SK-N-SH (cell line): ENCODE results near the gene KLHL28. TPM values are rescaled to one million over a fixed set of nuclear protein-coding genes. Genes with fewer than 3 reads are reported as not detected.

Experiments used
- CTCF ChIA-PET: fragments of 300-600, 350-600 bp; formaldehyde crosslinking; extraction: SDS; loops from one replicate; lab custom pipeline; 2021; lab: Yijun Ruan, JAX
- POLR2A ChIA-PET: fragments of 350-600 bp; sonication (Branson Sonifier 250); formaldehyde crosslinking; extraction: SDS; loops from one replicate; lab custom pipeline; 2020; ENCODE audit warnings: antibody characterized with exemption, inconsistent platforms; lab: Yijun Ruan, JAX
- DNase-seq: peaks from one replicate; pipeline ENCODE4 v3.0.0; 2012
- H2AFZ ChIP-seq: fragments of 200-600 bp; sonication (generic); 2 replicates; pipeline ENCODE4 v1.8.1; 2016; ENCODE audit warnings: antibody characterized with exemption, mild to moderate bottlenecking, low read depth
- H3F3A ChIP-seq: fragments of 200-600 bp; sonication (generic); replicated peaks from 2 replicates; pipeline ENCODE3; 2016; ENCODE audit warnings: antibody characterized with exemption, mild to moderate bottlenecking; ENCODE audit not compliant: insufficient read depth
- H3K27ac ChIP-seq, 2 experiments: fragments of 200-500 bp in 1 of 2; fragments of 200-600 bp in 1 of 2; sonication (Bioruptor generic) in 1 of 2; sonication (generic), shearing (Covaris generic) in 1 of 2; 2 replicates each; pipeline versions ENCODE4 v1.5.1 to v1.6.1; 2014 to 2016; ENCODE audit warnings: low read depth in 2 of 2, inconsistent platforms in 1 of 2, low read length in 1 of 2, mild to moderate bottlenecking in 1 of 2, mixed read lengths in 1 of 2
- H3K27me3 ChIP-seq: fragments of 200-600 bp; sonication (generic), shearing (Covaris generic); 2 replicates; pipeline ENCODE4 v1.6.1; 2016; ENCODE audit warnings: mixed run types; ENCODE audit not compliant: insufficient read depth
- H3K36me3 ChIP-seq, 2 experiments: fragments of 200-500 bp in 1 of 2; fragments of 200-600 bp in 1 of 2; sonication (Bioruptor generic) in 1 of 2; sonication (generic) in 1 of 2; replicated peaks in 1 of 2; 2 replicates each; pipeline versions ENCODE3 to v1.5.1; 2014 to 2016; ENCODE audit warnings: low read length in 1 of 2, mild to moderate bottlenecking in 1 of 2; ENCODE audit not compliant: insufficient read depth in 2 of 2, control insufficient read depth in 1 of 2
- H3K4me1 ChIP-seq, 2 experiments: fragments of 200-500 bp in 1 of 2; fragments of 200-600 bp in 1 of 2; sonication (Bioruptor generic) in 1 of 2; sonication (generic), shearing (Covaris generic) in 1 of 2; 2 replicates each; pipeline versions ENCODE4 v1.5.1 to v1.6.1; 2014 to 2016; ENCODE audit warnings: low read depth in 1 of 2, low read length in 1 of 2, mixed run types in 1 of 2; ENCODE audit not compliant: insufficient read depth in 2 of 2, control insufficient read depth in 1 of 2
- H3K4me2 ChIP-seq: fragments of 200-600 bp; sonication (generic), shearing (Covaris generic); 2 replicates; pipeline ENCODE4 v1.6.1; 2017; ENCODE audit warnings: mixed run types
- H3K4me3 ChIP-seq, 2 experiments: fragments of 200-500 bp in 1 of 2; fragments of 200-600 bp in 1 of 2; sonication (Bioruptor generic) in 1 of 2; sonication (generic), shearing (Covaris generic) in 1 of 2; 2 replicates each; pipeline versions ENCODE4 v1.5.1 to v1.8.1; 2014 to 2016; ENCODE audit warnings: low read depth in 2 of 2, inconsistent platforms in 1 of 2, low read length in 1 of 2, mild to moderate bottlenecking in 1 of 2, mixed read lengths in 1 of 2, moderate library complexity in 1 of 2
- H3K79me2 ChIP-seq: fragments of 200-600 bp; sonication (generic); 2 replicates; pipeline ENCODE4 v1.8.1; 2017; ENCODE audit warnings: mild to moderate bottlenecking; ENCODE audit not compliant: insufficient read depth
- H3K9ac ChIP-seq: fragments of 200-600 bp; sonication (generic); 2 replicates; pipeline ENCODE4 v1.6.1; 2017; ENCODE audit warnings: mixed run types
- H3K9me2 ChIP-seq: fragments of 200-600 bp; sonication (generic); 2 replicates; pipeline ENCODE4 v1.6.1; 2017; ENCODE audit warnings: mixed run types
- H3K9me3 ChIP-seq: fragments of 200-600 bp; sonication (generic); 2 replicates; pipeline ENCODE4 v1.6.1; 2017; ENCODE audit warnings: mixed run types, mild to moderate bottlenecking, moderate library complexity
- H4K20me1 ChIP-seq: fragments of 200-600 bp; sonication (generic); 2 replicates; pipeline ENCODE4 v1.6.1; 2017; ENCODE audit warnings: mild to moderate bottlenecking, mixed run types; ENCODE audit not compliant: insufficient read depth
- CTCF ChIP-seq: fragments of 200-600 bp; sonication (generic); IDR thresholded peaks from 2 replicates; pipeline ENCODE4 v1.6.1; 2017; ENCODE audit warnings: antibody characterized with exemption, mild to moderate bottlenecking, moderate library complexity
- EP300 ChIP-seq, 2 experiments: IDR thresholded peaks; 2 replicates each; pipeline versions ENCODE4 v1.4.0 to v1.6.1; 2012; ENCODE audit warnings: borderline replicate concordance in 1 of 2, low read depth in 1 of 2, low read length in 1 of 2
- FOSL2 ChIP-seq: IDR thresholded peaks from 2 replicates; pipeline ENCODE4 v1.4.0; 2012; ENCODE audit warnings: low read depth, mild to moderate bottlenecking, moderate library complexity, borderline replicate concordance
- FOXM1 ChIP-seq: IDR thresholded peaks from 2 replicates; pipeline ENCODE4 v1.4.0; 2012; ENCODE audit warnings: low read depth, mild to moderate bottlenecking
- MEF2A ChIP-seq: IDR thresholded peaks from 2 replicates; pipeline ENCODE4 v1.4.0; 2012; ENCODE audit warnings: low read depth, borderline replicate concordance
- NFIC ChIP-seq: IDR thresholded peaks from 2 replicates; pipeline ENCODE4 v1.4.0; 2012; ENCODE audit warnings: borderline replicate concordance
- PBX3 ChIP-seq: IDR thresholded peaks from 2 replicates; pipeline ENCODE4; 2012
- REST ChIP-seq: IDR thresholded peaks from 2 replicates; pipeline ENCODE4 v1.6.1; 2012; ENCODE audit warnings: mild to moderate bottlenecking, low read depth, low read length, moderate library complexity
- RXRA ChIP-seq: IDR thresholded peaks from 2 replicates; pipeline ENCODE4 v1.4.0; 2012; ENCODE audit warnings: low read depth, mild to moderate bottlenecking, borderline replicate concordance
- SMC3 ChIP-seq: IDR thresholded peaks from 2 replicates; pipeline ENCODE4 v1.6.1; 2012; ENCODE audit warnings: low read depth, low read length, improper control_type of control experiment
- TAF1 ChIP-seq: IDR thresholded peaks from 2 replicates; pipeline ENCODE4 v1.6.1; 2012; ENCODE audit warnings: low read depth, mild to moderate bottlenecking, low read length, moderate library complexity, borderline replicate concordance
- USF2 ChIP-seq: fragments of 150-350 bp; IDR thresholded peaks from 2 replicates; pipeline ENCODE4 v1.6.1; 2017; ENCODE audit warnings: antibody characterized with exemption, low read length, low read depth, borderline replicate concordance
- WGBS: methylation state at CpG from one replicate; pipeline ENCODE4 v1.1.6; 2017; ENCODE audit warnings: low lambda C conversion rate; 5-methylcytosine and 5-hydroxymethylcytosine counted together
- polyA plus RNA-seq, 3 experiments: library from polyadenylated mRNA; depleted of rRNA; stranded (reverse); fragments of >200 nt; gene quantifications; 2 replicates each; pipeline ENCODE4 v1.2.3, GENCODE V29; 2012

Gene KLHL28
- polyA plus RNA-seq, 1 of the 3 experiments (the other 2 are of a cell fraction) = 0.72 TPM

GRCh38 chr14:44942436-44942835 is 19.3 kb downstream of the KLHL28 start:
- Histone ChIP-seq H3K27me3 (no peaks in the 10 kb centered on the region), H3K27ac (no peak overlapping the region), H3F3A (peaks cover 12% of the 10 kb centered on the region), H3K9ac (no peak overlapping the region), H3K4me3 (no peak overlapping the region), H3K36me3 (peaks cover 6 to 14% of the 10 kb centered on the region in 2 experiments), H2AFZ (no peak overlapping the region), H3K4me1 (no peaks in the 10 kb centered on the region; a peak in 1 of 4 replicates), H3K79me2 (peaks cover 9% of the 10 kb centered on the region; the same call in 1 of the 2 replicates), H3K9me3 (no peaks in the 10 kb centered on the region), H3K9me2 (no peaks in the 10 kb centered on the region), H4K20me1 (no peaks in the 10 kb centered on the region), H3K4me2 (no peak overlapping the region)
- TF ChIP-seq RXRA (no peak), USF2 (no peak), PBX3 (no peak), FOSL2 (no peak), NFIC (no peak), FOXM1 (no peak)
- ChIA-PET CTCF (no interaction called here), POLR2A (no interaction called here)
- DNase-seq = no peak
- 100% methylated on average over 1 of the region's 1 CpG for WGBS

GRCh38 chr14:44941591-44941990 is 20.2 kb downstream of the KLHL28 start:
- no peak for DNase-seq
- POLR2A ChIA-PET = no interaction called here
- peaks cover 6 to 14% of the 10 kb centered on the region in 2 experiments for H3K36me3 ChIP-seq
- 98% methylated on average over 2 of the region's 2 CpGs for WGBS
- no peaks in the 10 kb centered on the region for H3K9me3 ChIP-seq
- H4K20me1 ChIP-seq = no peaks in the 10 kb centered on the region
- H3K4me2 ChIP-seq = no peak overlapping the region
- CTCF ChIA-PET = no interaction called here
- H3K27me3 ChIP-seq = no peaks in the 10 kb centered on the region
- no peaks in the 10 kb centered on the region for H3K9me2 ChIP-seq
- no peak overlapping the region for H3K27ac ChIP-seq
- no peak overlapping the region for H2AFZ ChIP-seq
- H3K4me3 ChIP-seq = no peak overlapping the region
- H3K9ac ChIP-seq = no peak overlapping the region
- H3K4me1 ChIP-seq = no peaks in the 10 kb centered on the region; a peak in 1 of 4 replicates
- H3F3A ChIP-seq = peaks cover 12% of the 10 kb centered on the region
- no peak for TF ChIP-seq CTCF
- no peak for TF ChIP-seq SMC3
- no peak for TF ChIP-seq EP300 (IDR thresholded peaks at IDR 0.05; ENCODE audit: borderline replicate concordance in 1 of 2, low read depth in 1 of 2, low read length in 1 of 2)
- TF ChIP-seq PBX3 = no peak
- no peak for TF ChIP-seq TAF1
- TF ChIP-seq MEF2A = no peak
- no peak for TF ChIP-seq REST
- peaks cover 2% of the 10 kb centered on the region; the same call in 1 of the 2 replicates for H3K79me2 ChIP-seq
